ENCODE measurements around the gene ADRA2C.

GRCh38 chr4:3809028-3809427 lies 42.8 kb downstream of the ADRA2C start:
- TF ChIP-seq CTCF (IDR thresholded peaks at IDR 0.05 in 2 of 3, conservative IDR thresholded peaks at IDR 0.05 in 1 of 3; ENCODE audit: borderline replicate concordance in 1 of 3, insufficient read depth in 1 of 3, low read depth in 2 of 3, low read length in 2 of 3) (no peak), EZH2 (IDR thresholded peaks at IDR 0.05) (no peak), REST (IDR thresholded peaks at IDR 0.05; ENCODE audit: low read depth) (no peak), POLR2A (IDR thresholded peaks at IDR 0.05; ENCODE audit: borderline replicate concordance, extremely low read depth, insufficient read depth, insufficient read length) (no peak), SP1 (IDR thresholded peaks at IDR 0.05; ENCODE audit: low read depth) (no peak), EZH2phosphoT487 (IDR thresholded peaks at IDR 0.05; ENCODE audit: borderline replicate concordance) (no peak), JUND (IDR thresholded peaks at IDR 0.05) (no peak), YY1 (IDR thresholded peaks at IDR 0.05; ENCODE audit: extremely low read depth, insufficient replicate concordance, low read depth, low read length) (no peak), CBX3 (IDR thresholded peaks at IDR 0.05; ENCODE audit: low read depth) (no peak), SRF (IDR thresholded peaks at IDR 0.05; ENCODE audit: low read depth) (no peak), EGR1 (IDR thresholded peaks at IDR 0.05; ENCODE audit: low read depth) (no peak), ZNF274 (IDR thresholded peaks at IDR 0.05; ENCODE audit: low read depth, low read length) (no peak)

Measured in HCT116 (cell line).